ENCODE measurements around the gene ANKRD61.
"Not testable (repeated sequence)": the region's sequence is repeated elsewhere in the genome, so short reads cannot be mapped to it uniquely, and the experiment has no call there.

ANKRD61 gene

GRCh38 chr7:6030988-6031387, at the start of gene ANKRD61:
Gene ANKRD61, plus strand, starts transcription at chr7:6031376. Its CDS starts 0 bp downstream, at chr7:6031376.
- peaks cover 29% of the 10 kb centered on the region for H3K36me3 Mint-ChIP-seq
- peaks cover 15% of the 10 kb centered on the region for H3K4me1 Mint-ChIP-seq
- no peak for DNase-seq (ENCODE audit: low spot score in 2 of 2)
- no peak within 1 kb of the TSS for H3K4me3 Mint-ChIP-seq
- H3K27me3 Mint-ChIP-seq, result no peaks in the 10 kb centered on the region
- peak within 1 kb of the TSS; percentile 47 for H3K27ac Mint-ChIP-seq
- ATAC-seq (ENCODE audit: low read depth), result no peak
- H3K9me3 Mint-ChIP-seq, result no peaks in the 10 kb centered on the region

DNA sequence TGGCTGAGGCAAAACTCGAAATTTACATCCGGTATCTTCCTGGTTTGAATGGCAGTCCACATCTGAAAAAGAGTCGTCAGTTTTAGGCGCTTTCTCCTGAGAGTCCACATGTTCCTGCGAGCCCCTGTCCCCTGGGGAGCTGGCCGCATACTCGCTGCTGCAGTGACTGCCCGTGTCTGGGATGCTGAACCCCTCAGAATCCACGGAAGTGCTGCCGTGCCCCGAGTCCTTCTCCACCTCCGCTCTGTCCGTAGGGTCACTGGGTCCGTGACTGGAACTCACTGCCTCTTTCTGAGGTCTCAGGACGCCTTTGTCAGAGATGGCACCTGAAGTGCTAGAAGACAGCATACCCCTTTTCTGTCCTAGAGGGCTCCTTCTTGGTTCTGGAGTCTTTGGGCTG, 44.1 kb upstream of the ANKRD61 start:
- H3K4me3 Mint-ChIP-seq, result not testable (repeated sequence)

GRCh38 chr7:5997210-5997808, 33.9 kb upstream of the ANKRD61 start:
- H3K27ac Mint-ChIP-seq, result no peak overlapping the region
- H3K27me3 Mint-ChIP-seq, result no peaks in the 10 kb centered on the region
- H3K36me3 Mint-ChIP-seq, result peaks cover 11% of the 10 kb centered on the region
- no peaks in the 10 kb centered on the region for H3K4me1 Mint-ChIP-seq
- H3K9me3 Mint-ChIP-seq, result no peaks in the 10 kb centered on the region
- ATAC-seq (ENCODE audit: low read depth), result peak; percentile 77
- no peak overlapping the region for H3K4me3 Mint-ChIP-seq
- DNase-seq (ENCODE audit: low spot score in 2 of 2), result peak in 1 of 2 donors; percentile 48

More for the DNA sequence above, 44.1 kb upstream of the ANKRD61 start:
- H3K9me3 Mint-ChIP-seq; H3K27me3 Mint-ChIP-seq; DNase-seq (ENCODE audit: low spot score in 2 of 2); H3K27ac Mint-ChIP-seq; H3K4me1 Mint-ChIP-seq; ATAC-seq (ENCODE audit: low read depth): not testable (repeated sequence)
- peaks cover 16% of the 10 kb centered on the region for H3K36me3 Mint-ChIP-seq

DNA sequence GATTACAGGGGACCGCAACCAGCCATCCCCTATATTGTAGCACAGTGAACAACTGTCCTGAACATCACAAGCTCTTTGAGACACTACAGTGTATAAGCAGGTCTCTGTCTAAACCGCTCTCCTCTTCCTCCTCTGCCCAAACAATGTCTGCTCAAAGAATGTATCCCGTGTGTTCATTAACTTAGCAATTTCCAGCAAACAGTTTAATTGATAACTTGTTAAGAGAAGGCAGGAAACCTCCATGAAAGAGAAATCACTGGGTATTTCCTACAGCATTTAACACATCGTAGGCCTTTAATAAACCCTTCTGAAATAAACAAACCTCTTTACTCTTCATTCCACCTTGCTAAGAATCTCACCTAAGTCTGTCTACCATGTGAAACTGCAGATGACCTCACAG, 23.8 kb upstream of the ANKRD61 start:
- peaks cover 2% of the 10 kb centered on the region for H3K36me3 Mint-ChIP-seq
- H3K9me3 Mint-ChIP-seq, result no peaks in the 10 kb centered on the region
- ATAC-seq (ENCODE audit: low read depth) (no peak), DNase-seq (ENCODE audit: low spot score in 2 of 2) (no peak)
- H3K4me3 Mint-ChIP-seq, result peak overlapping the region; percentile 46
- peaks cover 18% of the 10 kb centered on the region for H3K4me1 Mint-ChIP-seq
- no peaks in the 10 kb centered on the region for H3K27me3 Mint-ChIP-seq
- H3K27ac Mint-ChIP-seq, result peak overlapping the region; percentile 62

- H3K27me3 Mint-ChIP-seq; DNase-seq (ENCODE audit: low spot score in 2 of 2); H3K9me3 Mint-ChIP-seq; H3K36me3 Mint-ChIP-seq; ATAC-seq (ENCODE audit: low read depth): not testable (repeated sequence)
- H3K4me3 Mint-ChIP-seq, result peak overlapping the region; percentile 90
- peak overlapping the region; percentile 62 for H3K27ac Mint-ChIP-seq
- peaks cover 23% of the 10 kb centered on the region for H3K4me1 Mint-ChIP-seq
Observed at GRCh38 chr7:6007835-6008590, 23.2 kb upstream of the ANKRD61 start.

DNA sequence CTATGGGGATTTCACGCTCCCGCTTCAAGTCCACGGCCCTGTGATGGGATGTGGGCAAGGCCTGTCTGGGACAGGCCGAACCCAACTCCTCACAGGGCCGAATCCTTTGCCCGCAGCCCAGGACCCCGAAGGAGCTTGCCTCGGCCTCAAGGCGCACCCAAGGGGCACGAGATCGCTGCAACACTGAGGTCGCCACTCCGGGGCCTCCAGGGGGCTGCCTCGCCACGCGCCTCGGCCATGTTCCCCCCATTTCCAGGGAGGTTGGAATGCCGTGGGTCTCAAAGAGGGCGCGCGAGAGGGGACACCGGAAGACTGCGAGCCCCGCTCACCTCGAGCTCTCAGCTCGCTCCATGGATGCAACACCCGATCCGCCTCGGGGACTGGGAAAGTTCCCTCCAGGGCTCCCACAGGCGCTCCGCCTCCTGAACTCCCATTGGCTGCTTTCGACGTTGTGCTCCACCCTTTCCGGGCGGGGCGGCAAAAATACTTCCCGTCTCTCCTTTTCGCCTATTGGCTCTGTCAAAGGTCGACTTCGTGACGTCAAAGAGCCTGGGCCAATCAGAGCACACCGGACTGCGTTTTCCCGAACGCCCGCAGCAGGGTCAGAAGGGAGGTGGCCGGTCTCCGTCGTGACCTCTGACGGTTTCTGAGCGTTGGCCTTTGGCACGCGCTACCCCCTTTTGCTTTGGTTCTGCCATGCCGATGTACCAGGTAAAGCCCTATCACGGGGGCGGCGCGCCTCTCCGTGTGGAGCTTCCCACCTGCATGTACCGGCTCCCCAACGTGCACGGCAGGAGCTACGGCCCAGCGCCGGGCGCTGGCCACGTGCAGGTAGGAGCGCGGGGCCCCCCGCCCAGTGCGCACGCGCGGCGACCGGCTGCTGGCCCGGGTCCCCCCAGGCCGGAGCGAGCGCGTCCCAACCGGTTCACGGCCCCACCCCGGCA, 22.2 kb upstream of the ANKRD61 start, which contains the start of the genes AIMP2 and PMS2:
TSS of gene AIMP2 (plus strand) at position 605 of the 944 bp plus-strand sequence. CDS start at position 697, 92 bp downstream.
TSS of gene PMS2 (minus strand) at position 382 of the 944 bp plus-strand sequence. CDS start at position 352, 30 bp downstream.
- Mint-ChIP-seq H3K27me3 (no peaks in the 10 kb centered on the region), H3K27ac (peak within 1 kb of the TSS; percentile 84), H3K4me3 (peak within 1 kb of the TSS; percentile 90), H3K9me3 (no peaks in the 10 kb centered on the region), H3K36me3 (peaks cover 6% of the 10 kb centered on the region), H3K4me1 (peaks cover 23% of the 10 kb centered on the region)
- DNase-seq (ENCODE audit: low spot score in 2 of 2) (peak; percentile 89 to 92), ATAC-seq (ENCODE audit: low read depth) (peak; percentile 82)

GRCh38 chr7:6010370-6010769, 20.8 kb upstream of the ANKRD61 start:
- not testable (repeated sequence) for H3K27me3 Mint-ChIP-seq; H3K27ac Mint-ChIP-seq; DNase-seq (ENCODE audit: low spot score in 2 of 2); H3K36me3 Mint-ChIP-seq; H3K9me3 Mint-ChIP-seq; ATAC-seq (ENCODE audit: low read depth)
- H3K4me3 Mint-ChIP-seq, result peak overlapping the region; percentile 70
- peaks cover 23% of the 10 kb centered on the region for H3K4me1 Mint-ChIP-seq

DNA sequence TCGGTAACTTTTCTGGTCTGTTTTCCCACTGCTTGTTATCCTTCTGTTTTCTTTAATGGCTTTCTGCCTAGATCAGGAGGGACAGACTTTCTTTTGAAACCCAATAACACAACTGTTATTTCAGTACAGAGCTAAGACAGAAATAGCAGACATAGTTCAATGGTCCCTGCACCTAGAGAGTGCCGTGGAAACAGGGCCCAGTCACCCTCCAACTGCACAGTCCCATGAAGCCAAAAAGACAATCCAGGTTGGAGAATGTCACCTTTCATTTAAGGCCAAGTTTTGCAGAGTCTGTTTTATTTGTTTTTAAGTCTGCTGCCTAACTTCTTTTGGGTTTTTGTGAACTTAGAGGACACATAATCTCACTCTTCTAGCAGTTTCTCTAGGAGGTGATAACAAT, 19.6 kb upstream of the ANKRD61 start:
- Mint-ChIP-seq H3K36me3 (peaks cover 10% of the 10 kb centered on the region), H3K27ac (no peak overlapping the region), H3K4me1 (peaks cover 21% of the 10 kb centered on the region), H3K4me3 (peak overlapping the region; percentile 11), H3K27me3 (no peaks in the 10 kb centered on the region), H3K9me3 (no peaks in the 10 kb centered on the region)
- ATAC-seq (ENCODE audit: low read depth), result no peak
- no peak for DNase-seq (ENCODE audit: low spot score in 2 of 2)

DNA sequence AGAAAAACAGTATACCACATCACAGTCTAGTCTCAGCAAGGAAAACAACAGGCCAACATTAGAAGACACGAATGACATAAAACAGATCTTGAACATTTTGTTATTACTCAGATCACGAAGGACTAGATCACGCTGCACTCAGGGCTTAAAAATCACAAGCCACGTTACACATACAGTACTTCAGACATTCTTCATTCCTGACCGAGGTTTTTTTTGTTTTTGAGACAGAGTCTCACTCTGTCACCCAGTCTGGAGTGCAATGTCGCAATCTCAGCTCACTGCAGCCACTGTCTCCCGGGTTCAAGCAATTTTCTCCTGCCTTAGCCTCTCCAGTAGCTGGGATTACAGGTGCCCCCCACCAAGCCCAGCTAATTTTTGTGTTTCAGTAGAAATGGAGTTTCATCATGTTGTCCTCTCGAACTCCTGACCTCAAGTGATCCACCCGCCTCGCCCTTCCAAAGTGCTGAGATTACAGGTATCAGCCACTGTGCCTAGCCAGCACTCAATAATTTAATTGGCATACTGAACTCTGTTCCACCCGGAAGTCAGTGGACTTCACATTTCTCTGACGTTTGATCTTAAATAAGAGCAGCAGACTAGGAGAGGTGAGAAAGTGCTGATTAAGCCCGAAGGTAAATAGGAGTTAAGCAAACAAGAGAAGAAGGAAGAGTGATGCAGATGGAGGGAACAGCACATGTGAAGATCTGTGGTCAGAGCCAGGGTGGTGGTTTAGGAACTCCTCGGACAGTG, 18.6 kb upstream of the ANKRD61 start:
- no peak for DNase-seq (ENCODE audit: low spot score in 2 of 2)
- Mint-ChIP-seq H3K4me1 (peaks cover 17% of the 10 kb centered on the region), H3K36me3 (peaks cover 13% of the 10 kb centered on the region), H3K4me3 (no peak overlapping the region), H3K9me3 (no peaks in the 10 kb centered on the region), H3K27me3 (no peaks in the 10 kb centered on the region), H3K27ac (no peak overlapping the region)
- ATAC-seq (ENCODE audit: low read depth), result no peak

GRCh38 chr7:6015917-6016652, 15.1 kb upstream of the ANKRD61 start:
- peaks cover 9% of the 10 kb centered on the region for H3K4me1 Mint-ChIP-seq
- DNase-seq (ENCODE audit: low spot score in 2 of 2) (no peak), ATAC-seq (ENCODE audit: low read depth) (no peak)
- H3K27me3 Mint-ChIP-seq, result no peaks in the 10 kb centered on the region
- H3K9me3 Mint-ChIP-seq, result no peaks in the 10 kb centered on the region
- peak overlapping the region; percentile 73 for H3K27ac Mint-ChIP-seq
- H3K4me3 Mint-ChIP-seq, result no peak overlapping the region
- H3K36me3 Mint-ChIP-seq, result peaks cover 25% of the 10 kb centered on the region

GRCh38 chr7:6016653-6016966, 14.6 kb upstream of the ANKRD61 start:
- no peaks in the 10 kb centered on the region for H3K9me3 Mint-ChIP-seq
- peak overlapping the region; percentile 73 for H3K27ac Mint-ChIP-seq
- H3K4me3 Mint-ChIP-seq, result no peak overlapping the region
- ATAC-seq (ENCODE audit: low read depth), result no peak
- no peaks in the 10 kb centered on the region for H3K27me3 Mint-ChIP-seq
- DNase-seq (ENCODE audit: low spot score in 2 of 2), result no peak
- H3K36me3 Mint-ChIP-seq, result peaks cover 27% of the 10 kb centered on the region
- peaks cover 5% of the 10 kb centered on the region for H3K4me1 Mint-ChIP-seq

DNA sequence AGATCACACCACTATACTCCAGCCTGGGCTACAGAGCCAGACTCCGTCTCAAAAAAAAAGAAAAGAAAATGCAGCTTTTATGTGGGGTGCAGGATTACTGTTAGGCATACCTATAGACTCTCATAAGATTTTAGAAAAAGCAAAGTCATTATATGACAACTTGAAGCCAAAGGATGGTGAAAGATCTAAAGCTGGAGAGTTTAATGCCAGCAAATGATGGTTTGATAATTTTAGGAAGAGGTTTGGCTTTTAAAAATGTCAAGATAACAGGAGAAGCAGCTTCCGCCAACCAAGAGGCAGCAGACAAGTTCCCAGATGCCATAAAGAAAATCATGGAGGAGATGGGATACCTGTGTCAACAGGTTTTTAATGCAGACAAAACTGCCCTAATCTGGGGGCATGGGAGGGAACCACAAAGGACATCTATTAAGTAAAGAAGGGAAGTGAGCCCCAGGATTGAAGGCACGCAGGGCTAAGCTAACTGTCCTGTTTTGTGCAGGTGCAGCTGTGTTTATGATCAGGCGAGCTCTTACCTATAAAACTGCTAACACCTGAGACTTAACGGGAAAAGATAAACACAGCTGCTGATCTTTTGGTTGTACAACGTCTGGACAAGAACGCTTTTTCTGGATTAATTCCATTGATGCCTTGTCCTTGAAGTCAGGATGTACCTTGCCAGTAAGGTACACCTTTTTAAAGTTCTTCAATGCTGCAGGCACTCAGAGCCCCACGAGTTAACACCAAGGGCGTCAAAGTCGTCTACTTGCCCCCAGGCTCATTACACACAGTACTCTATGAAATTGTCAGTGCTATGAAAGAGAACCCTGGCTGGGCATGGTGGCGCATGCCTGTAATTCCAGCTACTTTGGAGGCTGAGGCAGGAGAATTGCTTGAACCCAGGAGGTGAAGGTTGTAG, 10.5 kb upstream of the ANKRD61 start:
- Mint-ChIP-seq H3K36me3 (peaks cover 43% of the 10 kb centered on the region), H3K4me1 (peaks cover 5% of the 10 kb centered on the region), H3K27me3 (no peaks in the 10 kb centered on the region), H3K27ac (peak overlapping the region; percentile 17), H3K9me3 (no peaks in the 10 kb centered on the region), H3K4me3 (no peak overlapping the region)
- ATAC-seq (ENCODE audit: low read depth), result no peak
- DNase-seq (ENCODE audit: low spot score in 2 of 2), result no peak
